ENCODE measurements around the gene OR10V1.
"Not testable (repeated sequence)": the region's sequence is repeated elsewhere in the genome, so short reads cannot be mapped to it uniquely, and the experiment has no call there.

OR10V1 gene

DNA sequence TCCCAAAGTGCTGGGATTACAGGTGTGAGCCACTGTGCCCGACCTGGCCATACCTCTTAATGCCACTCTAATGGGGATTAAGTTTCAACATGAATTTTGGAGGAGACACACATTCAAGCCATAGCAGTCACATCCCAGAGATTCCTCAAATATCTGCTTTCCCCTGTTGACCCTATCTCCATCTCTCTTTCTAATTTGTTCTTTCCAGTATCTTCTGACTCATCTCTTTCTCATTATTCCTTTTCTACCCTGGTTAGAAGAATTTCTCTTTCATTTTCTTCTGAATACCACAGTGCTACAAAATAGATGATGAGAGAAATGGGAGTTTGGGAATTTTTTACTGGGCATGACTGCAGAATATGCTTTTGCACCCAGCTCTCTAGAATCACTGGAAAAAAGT, 5.1 kb downstream of the OR10V1 start:
- DNase-seq: no peak

DNA sequence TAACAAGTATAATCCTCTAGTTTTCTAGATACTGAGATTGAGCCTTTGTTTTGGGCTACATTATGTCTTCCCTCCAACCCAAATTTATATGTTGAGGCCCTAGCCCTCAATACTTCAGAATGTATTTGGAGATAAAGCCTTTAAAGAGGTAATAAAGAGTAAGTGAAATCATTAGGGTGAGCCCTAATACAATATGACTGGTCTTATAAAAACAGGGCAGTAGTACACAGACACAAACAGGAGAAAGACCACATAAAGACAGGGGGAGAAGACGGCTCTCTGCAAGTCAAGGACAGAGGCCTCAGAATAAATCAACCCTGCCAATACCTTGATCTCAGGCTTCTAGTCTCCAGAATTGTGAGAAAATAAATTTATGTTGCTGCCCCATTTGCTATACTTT, 6.3 kb downstream of the OR10V1 start:
- no peak for DNase-seq

DNA sequence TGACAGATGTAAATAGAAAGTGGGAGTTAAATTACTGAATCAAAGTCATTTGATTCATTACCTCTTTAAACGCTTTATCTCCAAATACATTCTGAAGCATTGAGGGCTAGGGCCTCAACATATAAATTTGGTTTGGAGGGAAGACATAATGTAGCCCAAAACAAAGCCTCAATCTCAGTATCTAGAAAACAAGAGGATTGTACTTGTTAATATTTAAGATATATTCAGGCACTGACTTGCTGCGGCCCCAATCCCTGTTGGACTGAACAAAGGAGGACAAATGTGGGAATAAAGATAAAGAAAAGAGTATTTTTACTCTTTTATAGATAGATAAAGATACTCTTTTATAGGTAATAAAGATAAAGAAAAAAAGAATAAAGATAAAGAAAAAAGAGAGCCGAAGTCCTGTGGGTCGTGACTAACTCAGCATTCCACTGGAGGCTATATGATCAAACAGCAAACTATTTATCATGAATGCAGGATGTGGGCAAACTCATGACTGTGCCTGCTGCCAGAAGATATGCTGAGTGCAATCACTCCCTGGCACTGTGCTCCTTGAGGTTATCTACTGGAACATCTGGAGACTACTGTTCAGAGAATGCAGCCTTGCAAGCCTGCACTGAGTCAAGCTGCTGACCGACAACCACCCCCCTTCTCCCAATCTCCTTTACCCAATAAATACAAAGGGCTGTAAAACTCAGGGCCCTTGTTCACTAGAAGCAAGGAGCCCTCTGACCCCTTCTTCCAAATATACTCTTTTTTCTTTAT, 6.9 kb downstream of the OR10V1 start:
- DNase-seq: no peak

DNA sequence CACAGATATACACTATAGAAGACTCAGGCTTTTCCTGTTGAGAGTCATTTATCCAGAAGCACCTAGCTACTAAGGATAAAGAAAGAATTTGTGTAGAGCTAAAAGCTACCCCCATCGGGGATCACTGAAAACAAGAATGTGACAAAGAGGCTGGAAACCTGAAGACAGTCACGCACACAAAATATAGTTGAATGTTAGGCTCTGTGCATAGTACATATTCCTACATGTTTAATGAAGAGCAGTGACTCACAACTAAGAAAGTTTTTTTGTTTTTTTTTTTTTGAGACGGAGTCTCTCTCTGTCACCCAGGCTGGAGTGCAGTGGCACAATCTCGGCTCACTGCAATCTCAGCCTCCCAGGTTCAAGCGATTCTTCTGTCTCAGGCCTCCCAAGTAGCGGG, 8.4 kb downstream of the OR10V1 start:
- DNase-seq: no peak

DNA sequence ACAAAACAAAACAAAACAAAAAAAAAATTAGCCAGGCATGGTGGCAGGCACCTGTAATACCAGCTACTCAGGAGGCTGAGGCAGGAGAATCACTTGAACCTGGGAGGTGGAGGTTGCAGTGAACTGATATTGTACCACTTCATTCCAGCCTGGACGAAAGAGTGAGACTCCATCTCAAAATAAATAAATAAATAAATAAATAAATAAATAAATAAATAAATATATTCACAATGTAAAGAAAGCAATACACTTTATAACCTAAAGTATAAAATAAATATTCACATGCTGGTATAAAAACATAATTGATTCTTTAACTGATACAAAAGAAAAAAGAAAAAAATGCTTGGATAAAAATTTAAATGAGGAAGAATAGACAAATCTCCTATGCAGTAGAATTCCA, 10.1 kb downstream of the OR10V1 start:
- not testable (repeated sequence) for DNase-seq

DNA sequence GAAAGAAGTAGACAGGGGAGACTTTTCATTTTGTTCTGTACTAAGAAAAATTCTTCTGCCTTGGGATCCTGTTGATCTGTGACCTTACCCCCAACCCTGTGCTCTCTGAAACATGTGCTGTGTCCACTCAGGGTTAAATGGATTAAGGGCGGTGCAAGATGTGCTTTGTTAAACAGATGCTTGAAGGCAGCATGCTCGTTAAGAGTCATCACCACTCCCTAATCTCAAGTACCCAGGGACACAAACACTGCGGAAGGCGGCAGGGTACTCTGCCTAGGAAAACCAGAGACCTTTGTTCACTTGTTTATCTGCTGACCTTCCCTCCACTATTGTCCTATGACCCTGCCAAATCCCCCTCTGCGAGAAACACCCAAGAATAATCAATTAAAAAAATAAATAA, 13.5 kb downstream of the OR10V1 start:
- DNase-seq: not testable (repeated sequence)

DNA sequence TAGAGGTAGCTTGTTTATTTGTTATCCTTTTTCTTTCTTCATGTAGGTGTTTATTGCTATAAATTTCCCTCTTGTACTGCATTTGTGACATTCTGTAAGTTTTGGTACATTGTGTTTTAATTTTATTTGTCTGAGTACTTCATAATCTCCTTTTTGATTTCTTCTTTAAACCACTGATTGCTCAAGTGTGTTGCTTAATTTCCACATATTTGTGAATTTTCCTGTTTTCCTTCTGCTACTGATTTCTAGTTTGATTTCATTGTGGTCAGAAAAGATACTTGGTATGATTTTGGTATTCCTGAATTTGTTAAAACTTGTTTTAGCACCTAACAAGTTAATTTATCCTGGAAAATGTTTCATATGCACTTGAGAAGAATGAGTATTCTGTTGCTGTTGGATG, 15.1 kb downstream of the OR10V1 start:
- DNase-seq: no peak

DNA sequence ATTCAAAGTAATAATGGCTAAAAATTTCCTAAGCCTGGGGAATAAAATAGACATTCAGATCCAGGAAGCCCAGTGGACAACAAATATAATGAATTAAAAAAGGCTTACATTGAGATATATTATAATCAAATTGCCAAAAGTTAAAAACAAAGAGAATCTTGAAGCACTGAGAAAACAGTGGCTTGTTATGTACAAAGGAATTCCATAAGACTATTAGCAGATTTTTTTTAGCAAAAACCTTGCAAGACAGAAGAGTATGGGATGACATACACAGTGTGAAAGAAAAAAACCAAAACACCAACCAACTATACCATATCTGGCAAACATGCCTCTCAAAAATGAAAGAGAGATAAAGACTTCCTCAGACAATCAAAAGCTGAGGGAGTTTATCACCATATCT, 20.7 kb downstream of the OR10V1 start:
- DNase-seq: no peak

DNA sequence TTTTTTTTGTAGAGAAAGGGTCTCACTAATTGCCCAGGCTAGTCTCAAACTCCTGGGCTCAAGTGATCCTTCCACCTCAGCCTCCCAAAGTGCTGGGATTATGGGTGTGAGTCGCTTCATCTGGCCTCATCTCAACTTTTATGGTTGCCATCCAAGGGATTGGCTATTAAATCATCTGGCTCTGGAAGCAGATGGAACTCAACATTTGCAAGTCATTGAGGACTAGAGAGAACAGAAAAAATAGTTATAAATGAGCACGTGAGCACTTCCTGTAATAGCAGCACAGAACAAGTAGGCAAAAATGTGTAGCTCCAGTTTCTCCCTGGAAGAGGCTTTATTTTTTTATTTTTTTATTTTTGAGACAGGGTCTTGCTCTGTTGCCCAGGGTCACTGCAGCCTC, 22.5 kb downstream of the OR10V1 start:
- DNase-seq: no peak

DNA sequence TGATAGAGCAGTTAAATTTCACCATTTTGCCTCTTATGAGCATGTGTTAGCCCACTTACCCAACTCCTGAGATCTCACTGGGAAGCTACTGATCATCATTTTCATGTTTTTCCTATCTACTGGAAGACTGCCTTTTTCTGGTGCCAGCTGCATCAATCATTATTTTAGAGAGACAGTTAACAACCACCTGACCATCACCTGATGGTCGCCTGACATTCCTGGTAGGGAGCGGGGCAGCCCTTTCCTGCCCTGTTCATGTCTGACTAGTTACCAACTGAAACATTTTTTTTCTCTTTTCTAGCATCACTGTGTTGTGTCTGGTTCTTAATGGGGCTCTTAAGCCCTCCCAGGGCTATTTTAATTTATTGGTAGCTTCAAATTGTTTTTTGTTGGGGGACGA, 24.6 kb downstream of the OR10V1 start:
- DNase-seq: no peak

DNA sequence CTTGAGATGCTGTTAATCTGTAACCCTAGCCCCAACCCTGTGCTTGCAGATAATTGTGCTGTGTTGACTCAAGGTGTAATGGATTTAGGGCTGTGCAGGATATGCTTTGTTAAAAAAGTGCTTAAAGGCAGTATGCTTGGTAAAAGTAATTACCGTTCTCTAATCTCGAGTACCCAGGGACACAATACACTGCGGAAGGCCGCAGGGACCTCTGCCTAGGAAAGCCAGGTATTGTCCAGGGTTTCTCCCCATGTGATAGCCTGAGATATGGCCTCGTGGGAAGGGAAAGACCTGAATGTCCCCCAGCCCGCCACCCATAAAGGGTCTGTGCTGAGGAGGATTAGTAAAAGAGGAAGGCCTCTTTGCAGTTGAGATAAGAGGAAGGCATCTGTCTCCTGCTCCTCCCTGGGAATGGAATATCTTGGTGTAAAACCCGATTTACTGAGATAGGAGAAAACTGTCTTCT, 32.4 kb downstream of the OR10V1 start:
- not testable (repeated sequence) for DNase-seq

DNA sequence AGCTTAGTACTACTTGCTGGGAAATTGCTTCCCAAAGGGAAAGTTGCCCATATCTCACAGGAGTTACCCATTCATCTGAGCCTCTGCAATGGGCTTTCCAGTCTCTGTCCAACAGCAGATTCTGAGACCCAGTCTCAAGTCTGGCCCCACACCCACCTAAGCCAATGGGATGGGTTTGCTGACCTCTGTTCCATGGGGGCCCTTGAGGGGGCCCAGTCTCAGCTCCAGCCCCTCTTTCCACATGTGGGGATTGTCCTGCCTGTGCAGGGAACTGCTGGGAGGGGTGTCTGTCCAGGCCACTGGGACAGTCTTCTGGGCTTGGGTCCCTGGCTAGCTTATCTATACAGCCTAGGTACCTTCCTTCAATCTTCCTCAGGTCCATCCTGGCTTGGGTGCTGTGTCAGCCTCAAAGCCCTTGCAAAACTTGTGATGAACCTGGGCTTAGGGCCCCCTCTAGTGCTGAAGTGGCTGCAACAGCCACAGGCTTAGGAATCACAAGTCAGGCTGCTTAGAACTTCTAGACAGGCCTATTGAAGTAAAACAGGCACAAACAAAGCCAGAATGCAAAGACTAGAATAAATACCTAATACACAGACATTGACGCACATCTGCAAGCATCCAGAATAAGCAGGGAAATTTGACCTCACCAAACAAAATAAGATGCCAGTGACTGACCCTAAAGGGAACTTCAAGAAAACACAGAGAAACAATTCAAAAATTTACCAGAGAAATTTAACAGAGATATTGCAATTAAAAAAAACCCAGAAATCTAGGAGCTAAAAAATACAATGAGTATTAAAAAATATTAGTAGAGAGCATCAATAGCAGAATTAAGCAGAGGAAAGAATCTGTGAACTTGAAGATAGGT, 33.1 kb downstream of the OR10V1 start:
- peak; percentile 28 for DNase-seq

DNA sequence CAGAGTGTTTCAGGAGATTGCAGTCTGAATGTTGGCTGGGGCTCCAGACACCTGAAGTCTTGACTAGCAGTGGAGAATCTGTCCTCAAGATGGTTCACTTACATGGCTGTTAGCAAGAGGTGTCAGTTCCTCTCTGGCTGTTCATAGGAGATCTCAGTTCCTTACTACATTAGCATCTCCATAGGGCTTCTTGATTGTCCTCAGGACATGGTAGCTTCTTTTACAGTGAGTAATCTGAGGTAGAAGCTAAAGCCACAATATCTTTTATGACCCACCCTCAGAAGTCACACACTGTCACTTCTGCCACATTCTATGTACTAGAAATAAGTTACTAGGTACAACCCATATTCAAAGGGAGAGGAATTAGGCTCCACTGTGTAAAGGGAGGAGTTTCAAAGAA, 34.3 kb downstream of the OR10V1 start:
- DNase-seq: no peak

DNA sequence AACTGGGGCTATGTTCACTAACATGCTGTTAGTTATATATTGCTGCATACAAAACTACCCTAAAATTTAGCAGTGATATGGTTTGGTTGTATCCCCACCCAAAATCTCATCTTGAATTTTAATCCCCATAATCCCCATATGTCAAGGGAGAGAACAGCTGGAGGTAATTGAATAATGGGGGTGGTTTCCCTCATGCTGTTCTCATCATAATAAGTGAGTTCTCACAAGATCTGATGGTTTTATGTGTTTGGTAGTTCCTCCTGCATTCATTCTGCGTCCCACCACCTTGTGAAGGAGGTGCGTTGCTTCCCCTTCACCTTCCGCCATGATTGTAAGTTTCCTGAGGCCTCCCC, 34.9 kb downstream of the OR10V1 start:
- no peak for DNase-seq

DNA sequence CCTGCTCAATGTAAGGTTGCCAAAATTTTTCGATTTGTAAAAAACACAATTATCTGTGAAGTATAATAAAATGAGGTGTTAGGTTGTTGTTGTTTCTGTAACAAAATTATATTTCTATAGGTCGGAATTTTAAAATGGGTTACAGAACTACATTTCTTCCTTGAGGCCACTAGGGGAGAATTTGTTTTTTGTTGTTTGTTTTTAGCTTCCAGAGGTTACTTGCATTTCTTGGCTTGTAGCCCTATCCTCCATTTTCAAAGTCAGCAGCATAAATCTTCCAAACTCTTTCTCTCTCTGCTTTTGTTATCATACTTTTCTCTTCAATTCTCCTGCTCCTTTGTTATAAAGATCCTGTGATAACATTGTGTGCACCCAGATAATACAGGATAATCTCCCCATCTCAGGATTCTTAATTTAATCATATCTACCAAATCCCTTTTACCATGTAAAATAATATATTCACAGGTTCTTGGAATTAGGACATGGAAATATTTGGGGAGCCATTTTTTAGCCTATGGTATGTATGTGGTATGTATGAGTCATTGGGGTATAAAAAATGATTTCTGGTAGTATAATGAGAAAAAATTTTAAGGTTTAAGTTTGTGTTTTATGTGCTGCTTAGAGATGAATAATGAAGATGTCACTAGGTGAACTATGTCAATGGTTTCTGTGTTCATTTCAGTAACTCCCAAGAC, 35.4 kb downstream of the OR10V1 start:
- no peak for DNase-seq

DNA sequence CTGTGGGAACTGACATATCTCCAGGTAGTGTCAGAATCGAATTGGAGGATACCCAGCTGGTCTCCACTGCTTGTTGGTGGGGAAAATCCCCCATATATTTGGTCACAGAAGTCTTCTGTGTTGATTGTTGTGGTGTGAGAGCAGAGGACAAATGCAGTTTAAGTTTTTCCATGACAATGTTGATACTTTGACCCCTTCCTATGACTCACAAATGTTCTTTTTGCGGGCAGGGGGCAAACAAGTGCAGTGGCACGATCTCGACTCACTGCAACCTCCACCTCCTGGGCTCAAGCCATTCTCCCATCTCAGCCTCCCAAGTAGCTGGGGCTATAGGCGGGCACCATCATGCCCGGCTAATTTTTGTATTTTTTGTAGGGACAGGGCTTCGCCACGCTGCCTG, 37.4 kb downstream of the OR10V1 start:
- DNase-seq: no peak

DNA sequence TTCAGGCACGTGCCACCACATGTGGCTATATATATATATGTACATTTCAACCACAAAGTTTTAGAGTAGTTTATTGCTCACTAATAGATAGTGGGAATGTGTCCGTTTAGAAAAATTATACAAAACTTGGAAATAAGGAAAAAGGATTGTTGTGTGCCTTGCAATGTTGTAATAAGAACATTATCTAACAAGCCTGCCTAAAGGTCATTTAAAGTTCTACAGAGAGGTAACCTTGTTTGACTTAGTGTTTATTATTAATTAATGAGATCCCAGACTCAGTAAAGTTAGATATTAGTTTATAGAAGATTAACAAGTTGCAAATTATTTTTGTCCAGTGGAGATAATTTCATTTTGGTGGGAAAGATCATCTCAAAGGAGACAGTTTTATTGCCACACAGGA, 39.4 kb downstream of the OR10V1 start:
- no peak for DNase-seq

DNA sequence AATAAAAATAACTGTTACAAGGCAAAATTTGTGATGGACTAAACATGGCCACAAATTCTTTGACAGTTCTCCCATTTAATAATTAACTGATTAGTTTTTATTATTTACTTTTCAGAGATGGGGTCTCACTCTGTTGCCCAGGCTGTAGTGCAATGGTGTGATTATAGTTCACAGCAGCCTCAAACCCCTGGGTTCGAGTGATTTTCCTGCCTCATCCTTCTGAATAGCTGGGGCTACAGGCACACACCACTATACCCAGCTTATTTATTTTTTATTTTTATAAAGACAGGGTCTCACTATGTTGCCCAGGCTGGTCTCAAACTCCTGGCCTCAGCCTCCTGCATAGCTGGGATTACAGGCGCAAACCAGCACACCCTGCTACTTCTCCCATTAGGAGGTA, 40.4 kb downstream of the OR10V1 start:
- DNase-seq: no peak

DNA sequence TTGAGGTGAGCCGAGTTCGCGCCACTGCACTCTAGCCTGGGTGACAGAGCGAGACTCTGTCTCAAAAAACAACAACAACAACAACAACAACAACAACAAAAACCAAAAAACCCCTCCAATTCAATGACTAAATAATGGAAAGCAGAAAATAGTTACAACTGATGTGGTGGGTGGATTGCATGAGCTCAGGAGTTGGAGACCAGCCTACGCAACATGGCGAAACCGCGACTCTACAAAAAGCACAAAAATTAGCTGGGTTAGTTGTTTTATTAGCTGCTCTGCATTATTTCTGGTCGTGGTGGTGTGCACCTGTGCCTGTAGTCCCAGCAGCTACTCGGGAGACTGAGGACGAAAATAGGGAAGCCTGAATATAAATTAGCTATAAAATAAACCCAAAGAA, 42.2 kb downstream of the OR10V1 start:
- no peak for DNase-seq

DNA sequence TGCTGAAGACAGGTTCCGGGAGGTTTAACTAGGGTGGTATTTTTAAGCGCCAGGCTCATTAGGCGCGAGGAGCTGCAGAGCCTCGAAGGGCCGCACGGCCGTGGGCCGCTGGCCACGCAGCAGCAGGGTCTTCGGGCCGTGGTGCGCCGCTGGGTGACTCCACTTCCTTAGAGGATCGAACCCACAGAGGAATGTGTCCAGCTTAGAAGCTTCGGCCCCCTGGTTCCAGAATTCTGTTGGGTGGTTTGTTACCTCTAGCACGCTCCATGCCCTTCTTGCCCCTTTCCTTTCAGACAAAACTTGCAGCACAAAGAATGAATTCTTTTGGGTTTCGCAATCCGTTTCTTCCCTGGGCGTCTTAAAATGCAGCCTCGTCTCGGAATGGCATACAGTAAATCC, 44.0 kb downstream of the OR10V1 start:
- DNase-seq: no peak

DNA sequence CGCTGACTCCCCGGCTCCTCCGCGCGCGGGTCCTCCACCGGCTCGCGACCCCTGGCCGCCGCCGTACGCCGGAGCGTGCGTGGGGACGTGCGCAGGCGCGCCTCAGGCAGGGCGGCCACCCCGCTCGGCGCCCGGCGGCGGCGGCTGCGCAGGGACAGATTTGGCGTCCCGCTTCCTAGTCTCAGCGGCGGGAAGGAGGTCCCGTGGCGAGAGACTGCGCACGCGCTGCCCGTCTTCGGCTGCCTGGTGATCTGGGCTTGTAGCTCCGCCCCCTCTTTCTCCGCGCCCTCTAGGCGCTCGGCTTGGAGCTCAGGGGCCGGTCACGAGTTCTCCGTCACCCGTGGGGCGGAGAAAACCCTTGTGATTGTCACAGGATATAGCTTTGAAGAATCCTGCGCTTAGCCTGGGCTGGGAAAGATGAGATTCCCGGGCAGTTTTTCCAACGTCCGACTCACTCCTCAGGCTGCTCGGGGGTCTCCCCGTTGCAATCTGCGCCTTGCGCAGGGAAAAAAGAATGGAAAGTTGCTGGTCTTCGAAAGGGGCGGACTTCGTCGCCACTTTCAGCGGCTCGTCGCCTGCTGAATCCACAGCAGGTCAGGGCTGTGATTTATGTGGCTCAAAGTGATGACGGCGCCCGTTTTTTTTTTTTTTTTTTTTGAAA, 44.6 kb downstream of the OR10V1 start, which contains the start of gene PATL1:
TSS of gene PATL1 (minus strand) at position 88 of the 661 bp plus-strand sequence. CDS start 142 bp downstream, outside the sequence.
- DNase-seq: peak; percentile 99

DNA sequence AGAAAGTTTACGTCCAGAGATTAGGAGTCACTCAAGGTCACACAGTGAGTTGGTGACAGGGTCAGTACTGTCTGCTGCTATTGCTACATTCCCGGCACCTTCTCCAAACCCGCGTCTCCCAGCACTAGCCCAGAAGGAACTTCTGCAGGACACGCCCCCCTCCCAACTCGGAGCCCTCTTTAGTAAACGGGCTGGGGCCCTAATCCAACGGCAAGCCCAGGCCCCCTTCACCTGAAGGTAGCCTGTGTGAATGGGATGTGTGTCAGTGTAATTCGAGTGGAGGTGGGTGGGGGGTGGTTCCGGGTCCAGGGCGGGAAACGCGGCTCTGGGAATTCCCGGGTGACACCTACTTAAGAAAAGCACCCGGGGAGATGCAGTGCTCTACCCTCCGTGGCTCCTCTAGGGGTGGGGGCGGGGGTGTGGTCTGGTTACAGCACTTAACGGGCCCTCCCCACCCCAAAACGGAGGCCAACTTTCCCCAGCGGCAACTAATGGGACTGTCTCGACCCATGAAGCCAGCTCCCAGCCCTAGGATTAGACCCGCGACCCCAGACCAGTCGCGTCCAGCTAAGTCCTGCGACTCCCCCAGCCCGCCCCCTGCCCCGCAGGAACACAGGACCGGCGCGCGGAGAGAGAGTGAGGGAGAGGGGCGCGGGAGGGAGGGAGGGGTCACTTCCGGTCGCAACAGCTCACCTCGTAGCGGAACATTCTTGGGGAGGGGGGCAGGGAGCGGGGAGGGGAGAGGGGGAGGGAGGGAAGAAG, 45.3 kb downstream of the OR10V1 start:
- peak; percentile 53 for DNase-seq

Data from effector CD4-positive, alpha-beta T cell (primary cell).